ENCODE measurements around the gene ISYNA1. TPM values are rescaled to one million over a fixed set of nuclear protein-coding genes. Genes with fewer than 3 reads are reported as not detected.

The ISYNA1 gene
- total RNA-seq, 1 experiment from 2014 or later: 236 TPM

- H3K27ac Mint-ChIP-seq: no peak overlapping the region
Measured at GRCh38 chr19:18446145-18446810, 8.3 kb upstream of the ISYNA1 start.

GRCh38 chr19:18445262-18445948 is 7.5 kb upstream of the ISYNA1 start:
- no peaks in the 10 kb centered on the region for H3K27me3 Mint-ChIP-seq (ENCODE audit: low read depth)
- POLR2A ChIA-PET: no interaction called here

More at GRCh38 chr19:18446145-18446810, 8.3 kb upstream of the ISYNA1 start:
- DNase-seq (ENCODE audit: low spot score) (no peak), ATAC-seq (no peak)
- TF ChIP-seq SMAD4 (CRISPR knock-in tag; IDR thresholded peaks at IDR 0.05) (no peak), EMX1 (CRISPR knock-in tag; IDR thresholded peaks at IDR 0.05) (no peak), NR2C2 (CRISPR knock-in tag; IDR thresholded peaks at IDR 0.05) (no peak), ETV6 (CRISPR knock-in tag; IDR thresholded peaks at IDR 0.05) (no peak), JAZF1 (CRISPR knock-in tag; IDR thresholded peaks at IDR 0.05) (no peak), PRRX2 (CRISPR knock-in tag; IDR thresholded peaks at IDR 0.05) (no peak)
- Mint-ChIP-seq H3K27me3 (ENCODE audit: low read depth) (no peaks in the 10 kb centered on the region), H3K9me3 (peaks cover 5% of the 10 kb centered on the region), H3K4me3 (no peak overlapping the region), H3K36me3 (peaks cover 13% of the 10 kb centered on the region), H3K4me1 (no peaks in the 10 kb centered on the region)
- ChIA-PET CTCF (interaction anchor here (0.6 to 1.6 kb wide), 2 partner anchors 16 to 458 kb away, joined by 4 to 6 read pairs; no protein-coding TSS in a partner anchor), POLR2A (no interaction called here)

GRCh38 chr19:18444513-18444912 is 6.6 kb upstream of the ISYNA1 start:
- Mint-ChIP-seq H3K4me3 (no peak overlapping the region), H3K27me3 (ENCODE audit: low read depth) (no peaks in the 10 kb centered on the region), H3K4me1 (peaks cover 6% of the 10 kb centered on the region), H3K27ac (no peak overlapping the region), H3K36me3 (peaks cover 13% of the 10 kb centered on the region), H3K9me3 (peaks cover 5% of the 10 kb centered on the region)
- POLR2A ChIA-PET: no interaction called here
- DNase-seq (ENCODE audit: low spot score): no peak
- ATAC-seq: no peak
- CTCF ChIA-PET: interaction anchor here (0.5 to 1.0 kb wide), 3 partner anchors 13 to 543 kb away, joined by 3 read pairs; no protein-coding TSS in a partner anchor
- TF ChIP-seq FOXP1 (CRISPR knock-in tag; IDR thresholded peaks at IDR 0.05; ENCODE audit: borderline replicate concordance) (no peak), ZNF423 (CRISPR knock-in tag; IDR thresholded peaks at IDR 0.05) (no peak), SOX15 (CRISPR knock-in tag; IDR thresholded peaks at IDR 0.05) (no peak), NR2C2 (CRISPR knock-in tag; IDR thresholded peaks at IDR 0.05) (no peak), ATF1 (CRISPR knock-in tag; IDR thresholded peaks at IDR 0.05) (no peak), GRHL2 (CRISPR knock-in tag; IDR thresholded peaks at IDR 0.05; ENCODE audit: insufficient replicate concordance, severe bottlenecking) (no peak), ELF4 (CRISPR knock-in tag; IDR thresholded peaks at IDR 0.05; ENCODE audit: low read depth) (no peak), HMGA2 (CRISPR knock-in tag; IDR thresholded peaks at IDR 0.05) (no peak), SMAD4 (CRISPR knock-in tag; IDR thresholded peaks at IDR 0.05) (no peak), AFF4 (CRISPR knock-in tag; IDR thresholded peaks at IDR 0.05; ENCODE audit: borderline replicate concordance) (no peak), MLX (CRISPR knock-in tag; IDR thresholded peaks at IDR 0.05) (no peak), ATF2 (CRISPR knock-in tag; IDR thresholded peaks at IDR 0.05; ENCODE audit: borderline replicate concordance, low read depth) (no peak), E2F4 (CRISPR knock-in tag; IDR thresholded peaks at IDR 0.05; ENCODE audit: borderline replicate concordance, low read depth) (no peak), JAZF1 (CRISPR knock-in tag; IDR thresholded peaks at IDR 0.05) (no peak), ZNF263 (CRISPR knock-in tag; IDR thresholded peaks at IDR 0.05; ENCODE audit: low read depth) (no peak), ATF3 (CRISPR knock-in tag; conservative IDR thresholded peaks at IDR 0.05) (no peak)

More at GRCh38 chr19:18445262-18445948, 7.5 kb upstream of the ISYNA1 start:
- CTCF ChIA-PET: interaction anchor here (1.6 kb wide), 1 partner anchor 16 kb away, joined by 6 read pairs; no protein-coding TSS in a partner anchor
- TF ChIP-seq ZNF416 (CRISPR knock-in tag; IDR thresholded peaks at IDR 0.05): no peak
- TF ChIP-seq IRF2 (CRISPR knock-in tag; IDR thresholded peaks at IDR 0.05; ENCODE audit: borderline replicate concordance, low read depth): no peak
- TF ChIP-seq SOX15 (CRISPR knock-in tag; IDR thresholded peaks at IDR 0.05): no peak
- TF ChIP-seq E2F5 (CRISPR knock-in tag; IDR thresholded peaks at IDR 0.05): no peak
- TF ChIP-seq RELA (CRISPR knock-in tag; IDR thresholded peaks at IDR 0.05; ENCODE audit: borderline replicate concordance): no peak
- TF ChIP-seq ZNF671 (CRISPR knock-in tag; IDR thresholded peaks at IDR 0.05): no peak
- TF ChIP-seq CREM (CRISPR knock-in tag; IDR thresholded peaks at IDR 0.05): no peak
- Mint-ChIP-seq H3K27ac (no peak overlapping the region), H3K9me3 (peaks cover 5% of the 10 kb centered on the region), H3K4me1 (no peaks in the 10 kb centered on the region), H3K4me3 (no peak overlapping the region), H3K36me3 (peaks cover 13% of the 10 kb centered on the region)
- ATAC-seq: no peak
- no peak for DNase-seq (ENCODE audit: low spot score)

Measured in WTC11 (cell line).